ENCODE data around the gene ZNF326. TPM values are rescaled to one million over a fixed set of nuclear protein-coding genes. Genes with fewer than 3 reads are reported as not detected.

Gene ZNF326
- total RNA-seq, 2 experiments from 2014 or later: 56.2 to 58.7 TPM

DNA sequence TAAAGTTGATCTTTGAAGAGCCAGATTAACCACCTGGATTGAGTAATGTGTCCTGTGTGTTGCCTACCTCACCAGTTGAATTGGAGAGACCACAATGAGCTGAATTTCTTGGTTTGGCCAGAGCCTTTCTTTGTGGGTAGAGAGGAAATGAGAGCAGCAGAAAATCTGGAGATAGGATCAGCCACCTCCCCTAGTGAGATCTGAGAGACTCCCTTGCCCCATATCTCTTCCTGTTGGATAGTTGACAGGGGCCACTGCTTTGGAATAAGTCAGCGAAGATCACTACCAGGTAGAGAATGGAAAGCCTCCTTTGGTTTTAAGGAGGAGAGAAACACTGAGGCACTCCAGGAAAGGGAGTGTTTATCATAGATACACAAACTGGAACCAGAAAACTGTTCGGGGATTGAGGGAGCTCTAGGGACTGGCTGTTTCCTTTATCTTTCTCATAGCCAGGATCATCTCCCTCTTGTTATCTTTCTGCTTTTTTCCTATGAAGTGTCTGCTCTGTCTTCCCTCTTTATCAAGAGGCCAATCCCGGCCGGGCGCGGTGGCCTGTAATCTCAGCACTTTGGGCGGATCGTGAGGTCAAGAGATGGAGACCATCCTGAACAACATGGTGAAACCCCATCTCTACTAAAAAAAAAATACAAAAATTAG is 21.3 kb upstream of the ZNF326 start:
- no peaks in the 10 kb centered on the region for H3K36me3 ChIP-seq (ENCODE audit: insufficient read depth, low read length)
- TF ChIP-seq, protein P1, sequence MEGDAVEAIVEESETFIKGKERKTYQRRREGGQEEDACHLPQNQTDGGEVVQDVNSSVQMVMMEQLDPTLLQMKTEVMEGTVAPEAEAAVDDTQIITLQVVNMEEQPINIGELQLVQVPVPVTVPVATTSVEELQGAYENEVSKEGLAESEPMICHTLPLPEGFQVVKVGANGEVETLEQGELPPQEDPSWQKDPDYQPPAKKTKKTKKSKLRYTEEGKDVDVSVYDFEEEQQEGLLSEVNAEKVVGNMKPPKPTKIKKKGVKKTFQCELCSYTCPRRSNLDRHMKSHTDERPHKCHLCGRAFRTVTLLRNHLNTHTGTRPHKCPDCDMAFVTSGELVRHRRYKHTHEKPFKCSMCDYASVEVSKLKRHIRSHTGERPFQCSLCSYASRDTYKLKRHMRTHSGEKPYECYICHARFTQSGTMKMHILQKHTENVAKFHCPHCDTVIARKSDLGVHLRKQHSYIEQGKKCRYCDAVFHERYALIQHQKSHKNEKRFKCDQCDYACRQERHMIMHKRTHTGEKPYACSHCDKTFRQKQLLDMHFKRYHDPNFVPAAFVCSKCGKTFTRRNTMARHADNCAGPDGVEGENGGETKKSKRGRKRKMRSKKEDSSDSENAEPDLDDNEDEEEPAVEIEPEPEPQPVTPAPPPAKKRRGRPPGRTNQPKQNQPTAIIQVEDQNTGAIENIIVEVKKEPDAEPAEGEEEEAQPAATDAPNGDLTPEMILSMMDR (IDR thresholded peaks at IDR 0.05): no peak
- ChIA-PET CTCF (no interaction called here), POLR2A (no interaction called here)
- Mint-ChIP-seq H3K4me1 (ENCODE audit: low read depth) (no peaks in the 10 kb centered on the region), H3K4me3 (no peak overlapping the region), H3K36me3 (ENCODE audit: low read depth) (no peaks in the 10 kb centered on the region), H3K9me3 (no peaks in the 10 kb centered on the region), H3K27me3 (no peaks in the 10 kb centered on the region), H3K27ac (no peak overlapping the region)
- H3K27me3 ChIP-seq (ENCODE audit: control insufficient read depth in 1 of 2, insufficient read depth in 2 of 2, low read length in 2 of 2): no peaks in the 10 kb centered on the region
- intact Hi-C loops (cut with DNase I, micrococcal nuclease): no loop called here
- DNase-seq (no peak), ATAC-seq (ENCODE audit: poor library complexity) (no peak)
- H3K4me1 ChIP-seq (ENCODE audit: insufficient read depth, low read length): no peaks in the 10 kb centered on the region
- H3K27ac ChIP-seq (ENCODE audit: low read depth in 1 of 2, low read length in 2 of 2): no peak overlapping the region
- no peaks in the 10 kb centered on the region for H3K9me3 ChIP-seq (ENCODE audit: control insufficient read depth in 1 of 2, insufficient read depth in 1 of 2, low read length in 2 of 2)
- H3K4me3 ChIP-seq (ENCODE audit: low read length): no peak overlapping the region

GRCh38 chr1:89974256-89974655 is 20.7 kb upstream of the ZNF326 start:
- Histone ChIP-seq H3K36me3 (ENCODE audit: insufficient read depth, low read length) (no peaks in the 10 kb centered on the region), H3K9me3 (ENCODE audit: control insufficient read depth in 1 of 2, insufficient read depth in 1 of 2, low read length in 2 of 2) (no peaks in the 10 kb centered on the region), H3K27me3 (ENCODE audit: control insufficient read depth in 1 of 2, insufficient read depth in 2 of 2, low read length in 2 of 2) (no peaks in the 10 kb centered on the region), H3K27ac (ENCODE audit: low read depth in 1 of 2, low read length in 2 of 2) (no peak overlapping the region), H3K4me1 (ENCODE audit: insufficient read depth, low read length) (no peaks in the 10 kb centered on the region), H3K4me3 (ENCODE audit: low read length) (no peak overlapping the region)
- intact Hi-C loops (cut with DNase I, micrococcal nuclease): no loop called here
- DNase-seq: no peak
- ATAC-seq (ENCODE audit: poor library complexity): no peak
- H3K27me3 Mint-ChIP-seq: no peaks in the 10 kb centered on the region
- H3K9me3 Mint-ChIP-seq: no peaks in the 10 kb centered on the region
- ChIA-PET CTCF (no interaction called here), POLR2A (no interaction called here)
- no peak overlapping the region for H3K27ac Mint-ChIP-seq
- no peaks in the 10 kb centered on the region for H3K36me3 Mint-ChIP-seq (ENCODE audit: low read depth)
- H3K4me3 Mint-ChIP-seq: no peak overlapping the region
- TF ChIP-seq, protein P1 (IDR thresholded peaks at IDR 0.05): no peak
- no peaks in the 10 kb centered on the region for H3K4me1 Mint-ChIP-seq (ENCODE audit: low read depth)

- no peaks in the 10 kb centered on the region for H3K9me3 Mint-ChIP-seq
- no peak overlapping the region for H3K27ac ChIP-seq (ENCODE audit: low read depth in 1 of 2, low read length in 2 of 2)
- no peak overlapping the region for H3K4me3 Mint-ChIP-seq
- intact Hi-C loops (cut with DNase I, micrococcal nuclease): no loop called here
- no peaks in the 10 kb centered on the region for H3K4me1 Mint-ChIP-seq (ENCODE audit: low read depth)
- H3K27me3 ChIP-seq (ENCODE audit: control insufficient read depth in 1 of 2, insufficient read depth in 2 of 2, low read length in 2 of 2): no peaks in the 10 kb centered on the region
- H3K4me3 ChIP-seq (ENCODE audit: low read length): no peak overlapping the region
- no peaks in the 10 kb centered on the region for H3K36me3 ChIP-seq (ENCODE audit: insufficient read depth, low read length)
- no peak overlapping the region for H3K27ac Mint-ChIP-seq
- H3K9me3 ChIP-seq (ENCODE audit: control insufficient read depth in 1 of 2, insufficient read depth in 1 of 2, low read length in 2 of 2): no peaks in the 10 kb centered on the region
- TF ChIP-seq, protein P1 (IDR thresholded peaks at IDR 0.05): no peak
- no peak for ATAC-seq (ENCODE audit: poor library complexity)
- no peak for DNase-seq
- no peaks in the 10 kb centered on the region for H3K36me3 Mint-ChIP-seq (ENCODE audit: low read depth)
- no peaks in the 10 kb centered on the region for H3K4me1 ChIP-seq (ENCODE audit: insufficient read depth, low read length)
- ChIA-PET POLR2A (no interaction called here), CTCF (interaction anchor here (0.9 to 1.8 kb wide), 3 partner anchors 10 to 132 kb away, joined by 3 to 8 read pairs (median 7); no protein-coding TSS in a partner anchor)
- no peaks in the 10 kb centered on the region for H3K27me3 Mint-ChIP-seq
Measured at GRCh38 chr1:89974696-89975470, 20.0 kb upstream of the ZNF326 start.
